Measurements from ENCODE around the gene STK10. TPM values are rescaled to one million over a fixed set of nuclear protein-coding genes. Genes with fewer than 3 reads are reported as not detected.
"Not testable (repeated sequence)": the region's sequence is repeated elsewhere in the genome, so short reads cannot be mapped to it uniquely, and the experiment has no call there.

STK10 gene
- total RNA-seq, 2 donors from 2014 or later, result 9.1 to 9.9 TPM

GRCh38 chr5:172200476-172200875 is 12.5 kb upstream of the STK10 start:
- intact Hi-C loops (cut with DNase I), result no loop called here
- ATAC-seq (no peak), DNase-seq (no peak)
- H3K9me3 ChIP-seq, result no peaks in the 10 kb centered on the region
- H3K4me1 ChIP-seq, result no peaks in the 10 kb centered on the region
- 79 to 82% methylated on average over 6 of the region's 6 CpGs for WGBS, 2 donors
- no peaks in the 10 kb centered on the region for H3K27me3 ChIP-seq
- no peak for TF ChIP-seq CTCF (IDR thresholded peaks at IDR 0.05)
- TF ChIP-seq POLR2A (IDR thresholded peaks at IDR 0.05), result no peak
- H3K36me3 ChIP-seq (replicated peaks in 1 of 2; ENCODE audit: insufficient read depth in 1 of 2, low read depth in 2 of 2), result no peaks in the 10 kb centered on the region
- no peak overlapping the region for H3K4me3 ChIP-seq
- H3K27ac ChIP-seq, result no peak overlapping the region

GRCh38 chr5:172199446-172199845 is 11.4 kb upstream of the STK10 start:
- TF ChIP-seq CTCF (IDR thresholded peaks at IDR 0.05), result no peak
- TF ChIP-seq POLR2A (IDR thresholded peaks at IDR 0.05), result no peak
- intact Hi-C loops (cut with DNase I), result no loop called here
- no peak for ATAC-seq

GRCh38 chr5:172197775-172198174 is 9.8 kb upstream of the STK10 start:
- H3K9me3 ChIP-seq; ATAC-seq; H3K4me3 ChIP-seq; DNase-seq; H3K36me3 ChIP-seq (replicated peaks in 1 of 2; ENCODE audit: insufficient read depth in 1 of 2, low read depth in 2 of 2); H3K27me3 ChIP-seq; H3K27ac ChIP-seq; H3K4me1 ChIP-seq; intact Hi-C loops (cut with DNase I): not testable (repeated sequence)
- WGBS, 2 donors, result 77 to 78% methylated on average over 4 of the region's 4 CpGs

More at GRCh38 chr5:172199446-172199845, 11.4 kb upstream of the STK10 start:
- H3K9me3 ChIP-seq, result no peaks in the 10 kb centered on the region
- DNase-seq, result no peak
- H3K4me1 ChIP-seq, result no peaks in the 10 kb centered on the region
- H3K27me3 ChIP-seq, result no peaks in the 10 kb centered on the region
- H3K27ac ChIP-seq, result no peak overlapping the region
- no peak overlapping the region for H3K4me3 ChIP-seq
- WGBS, 2 donors, result 75 to 80% methylated on average over 10 of the region's 10 CpGs
- no peaks in the 10 kb centered on the region for H3K36me3 ChIP-seq (replicated peaks in 1 of 2; ENCODE audit: insufficient read depth in 1 of 2, low read depth in 2 of 2)

- H3K27me3 ChIP-seq, result no peaks in the 10 kb centered on the region
- no peak for ATAC-seq
- no peaks in the 10 kb centered on the region for H3K4me1 ChIP-seq
- TF ChIP-seq POLR2A (IDR thresholded peaks at IDR 0.05) (no peak), CTCF (IDR thresholded peaks at IDR 0.05) (no peak)
- no peak overlapping the region for H3K27ac ChIP-seq
- 57 to 59% methylated on average over 5 to 6 of the region's 6 CpGs for WGBS, 2 donors
- peak in 1 of 4 donors; percentile 3 for DNase-seq
- no peaks in the 10 kb centered on the region for H3K36me3 ChIP-seq (replicated peaks in 1 of 2; ENCODE audit: insufficient read depth in 1 of 2, low read depth in 2 of 2)
- intact Hi-C loops (cut with DNase I), result no loop called here
- H3K4me3 ChIP-seq, result no peak overlapping the region
- no peaks in the 10 kb centered on the region for H3K9me3 ChIP-seq
Observed at GRCh38 chr5:172194985-172195774, 7.2 kb upstream of the STK10 start.

GRCh38 chr5:172193872-172194271 is 5.8 kb upstream of the STK10 start, which contains the start of gene EFCAB9:
Gene EFCAB9 (plus strand): TSS chr5:172194172. CDS start chr5:172194173, 1 bp downstream.
- intact Hi-C loops (cut with DNase I), result no loop called here
- DNase-seq (no peak), ATAC-seq (no peak)
- 49 to 63% methylated on average over 6 of the region's 6 CpGs for WGBS, 2 donors
- no peaks in the 10 kb centered on the region for H3K4me1 ChIP-seq
- no peak within 1 kb of the TSS for H3K27ac ChIP-seq
- H3K9me3 ChIP-seq, result no peaks in the 10 kb centered on the region
- TF ChIP-seq POLR2A (IDR thresholded peaks at IDR 0.05) (no peak), CTCF (IDR thresholded peaks at IDR 0.05) (no peak)
- H3K4me3 ChIP-seq, result no peak within 1 kb of the TSS
- no peaks in the 10 kb centered on the region for H3K27me3 ChIP-seq
- H3K36me3 ChIP-seq (replicated peaks in 1 of 2; ENCODE audit: insufficient read depth in 1 of 2, low read depth in 2 of 2), result no peaks in the 10 kb centered on the region

Measured in body of pancreas (tissue), 4 donors.